Body of pancreas (tissue), 4 donors: ENCODE results near the gene ROBO1. TPM values are rescaled to one million over a fixed set of nuclear protein-coding genes. Genes with fewer than 3 reads are reported as not detected.

Source experiments
- ATAC-seq: fragments of 150-250 bp; one replicate; pipeline ENCODE4 v1.9.1; 2016
- DNase-seq, 4 donors: peaks; one replicate each; pipeline ENCODE4 v3.0.0-alpha.2; 2019
- H3K27ac ChIP-seq, 4 donors: fragments of 200-600 bp; sonication (generic); 1 replicate in 3 of 4; 2 replicates in 1 of 4; pipeline versions ENCODE4 v1.5.1 to v1.6.1; 2016 to 2019; ENCODE audit warnings: mild to moderate bottlenecking in 1 of 4, mixed read lengths in 1 of 4, moderate library complexity in 1 of 4
- H3K27me3 ChIP-seq, 2 donors: fragments of 200-600 bp; sonication (generic); one replicate each; pipeline ENCODE4 v1.6.0; 2016; ENCODE audit warnings: mild to moderate bottlenecking in 1 of 2
- H3K36me3 ChIP-seq, 2 donors: fragments of 200-600 bp; sonication (generic); replicated peaks in 1 of 2; 2 replicates each; pipeline ENCODE4 v1.5.1; 2016; ENCODE audit warnings: low read depth in 2 of 2; ENCODE audit not compliant: insufficient read depth in 1 of 2
- H3K4me1 ChIP-seq: fragments of 200-600 bp; sonication (generic); one replicate; pipeline ENCODE4 v1.6.0; 2016
- H3K4me3 ChIP-seq, 2 donors: fragments of 200-600 bp; sonication (generic); 1 replicate in 1 of 2; 2 replicates in 1 of 2; pipeline ENCODE4 v1.5.1; 2016 to 2019
- H3K9me3 ChIP-seq, 3 donors: fragments of 200-600 bp; sonication (generic); 1 replicate in 2 of 3; 2 replicates in 1 of 3; pipeline ENCODE4 v1.5.1; 2016
- CTCF ChIP-seq, 7 experiments: fragments of 450-650 bp in 4 of 7; fragments of 200-600 bp in 3 of 7; sonication (generic) in 3 of 7; IDR thresholded peaks; one replicate each; pipeline ENCODE4 v1.5.1; 2016 to 2019; ENCODE audit warnings: antibody characterized with exemption in 7 of 7
- POLR2A ChIP-seq, 3 donors: fragments of 450-650 bp; IDR thresholded peaks; one replicate each; pipeline ENCODE4 v1.6.1; 2016; ENCODE audit warnings: antibody characterized with exemption in 3 of 3, mild to moderate bottlenecking in 2 of 3
- WGBS, 2 donors: methylation state at CpG; one replicate each; pipeline ENCODE4 v1.1.5; 2017; 5-methylcytosine and 5-hydroxymethylcytosine counted together
- intact Hi-C: fragments of 100-400 bp; cut with DNase I; formaldehyde crosslinking; loops from one replicate; pipeline ENCODE4 v1.15.1; 2023
- total RNA-seq, 2 donors: library from RNA; depleted of rRNA; stranded (reverse); fragments of >200 nt; gene quantifications; one replicate each; pipeline ENCODE4 v1.1.0, GENCODE V29; 2016

ROBO1 gene
- total RNA-seq, 2 donors from 2014 or later = 3.9 to 9.9 TPM

- Histone ChIP-seq H3K4me3 (no peak overlapping the region), H3K9me3 (no peaks in the 10 kb centered on the region), H3K4me1 (no peaks in the 10 kb centered on the region), H3K27ac (no peak overlapping the region), H3K27me3 (no peaks in the 10 kb centered on the region), H3K36me3 (no peaks in the 10 kb centered on the region)
- WGBS, 2 donors = 43 to 47% methylated on average over 1 of the region's 1 CpG
- TF ChIP-seq CTCF (IDR thresholded peaks at IDR 0.05) = no peak
- no peak for TF ChIP-seq POLR2A (IDR thresholded peaks at IDR 0.05)
- DNase-seq = no peak
- ATAC-seq = no peak
- intact Hi-C loops = no loop called here
These were observed 287.1 kb downstream of the ROBO1 start for GRCh38 chr3:79480746-79481145.

DNA sequence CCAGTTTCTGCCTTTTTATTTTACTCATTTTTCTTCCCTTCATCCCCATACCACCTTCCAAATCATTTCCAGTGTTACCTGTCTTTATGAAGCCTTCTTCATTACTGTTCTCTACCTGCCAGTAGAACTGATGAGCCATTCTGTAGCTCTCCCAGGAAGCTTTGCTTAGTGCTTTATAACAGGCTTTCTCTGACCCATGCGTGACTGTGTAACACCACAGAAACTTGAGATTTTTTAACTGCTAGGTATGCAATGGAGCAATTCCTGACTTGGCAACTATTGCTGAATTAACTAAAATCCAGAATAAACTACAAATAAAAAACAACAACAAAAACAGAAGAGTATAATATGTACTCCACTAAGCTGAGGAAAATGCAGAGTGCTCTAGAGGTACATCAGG lies 289.2 kb downstream of the ROBO1 start:
- Histone ChIP-seq H3K9me3 (no peaks in the 10 kb centered on the region), H3K27me3 (no peaks in the 10 kb centered on the region), H3K36me3 (no peaks in the 10 kb centered on the region), H3K27ac (no peak overlapping the region), H3K4me1 (no peaks in the 10 kb centered on the region), H3K4me3 (no peak overlapping the region)
- intact Hi-C loops = no loop called here
- no peak for ATAC-seq
- no peak for TF ChIP-seq POLR2A (IDR thresholded peaks at IDR 0.05)
- TF ChIP-seq CTCF (IDR thresholded peaks at IDR 0.05) = no peak
- WGBS, 2 donors = 74 to 79% methylated on average over 1 of the region's 1 CpG
- no peak for DNase-seq

- WGBS, 2 donors = 19 to 25% methylated on average over 1 of the region's 1 CpG
- TF ChIP-seq POLR2A (IDR thresholded peaks at IDR 0.05) (no peak), CTCF (IDR thresholded peaks at IDR 0.05) (no peak)
- ATAC-seq (no peak), DNase-seq (no peak)
- Histone ChIP-seq H3K27me3 (no peaks in the 10 kb centered on the region), H3K4me1 (no peaks in the 10 kb centered on the region), H3K4me3 (no peak overlapping the region), H3K36me3 (no peaks in the 10 kb centered on the region), H3K9me3 (no peaks in the 10 kb centered on the region), H3K27ac (no peak overlapping the region)
- intact Hi-C loops = no loop called here
These were observed 290.6 kb downstream of the ROBO1 start for GRCh38 chr3:79477242-79477641.

GRCh38 chr3:79473993-79474392 lies 293.8 kb downstream of the ROBO1 start:
- H3K36me3 ChIP-seq = no peaks in the 10 kb centered on the region
- no peaks in the 10 kb centered on the region for H3K9me3 ChIP-seq
- ATAC-seq (no peak), DNase-seq (no peak)
- intact Hi-C loops = no loop called here
- no peak for TF ChIP-seq POLR2A (IDR thresholded peaks at IDR 0.05)
- TF ChIP-seq CTCF (IDR thresholded peaks at IDR 0.05) = no peak
- no peak overlapping the region for H3K27ac ChIP-seq
- H3K4me1 ChIP-seq = no peaks in the 10 kb centered on the region
- no peak overlapping the region for H3K4me3 ChIP-seq
- no peaks in the 10 kb centered on the region for H3K27me3 ChIP-seq
- 74 to 80% methylated on average over 2 of the region's 2 CpGs for WGBS, 2 donors

DNA sequence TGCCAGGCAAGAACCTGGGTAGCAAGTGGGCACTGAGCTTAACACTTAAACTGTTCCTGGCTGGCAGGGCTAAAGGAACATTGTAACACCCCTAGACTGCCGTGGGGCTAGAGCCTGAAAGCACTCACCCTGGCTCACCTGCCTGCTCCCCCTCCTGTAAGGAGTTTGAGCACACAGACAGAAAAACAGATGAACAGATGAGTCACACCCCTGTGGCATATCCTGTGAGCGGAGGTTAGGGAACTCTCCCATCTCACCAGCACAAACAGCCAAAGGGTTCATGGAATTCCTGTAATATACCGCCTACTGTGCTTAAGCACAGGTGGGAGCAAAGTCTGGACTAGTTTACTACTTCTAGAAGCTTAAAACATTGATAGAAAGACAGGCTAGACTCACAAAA lies 300.1 kb downstream of the ROBO1 start:
- no peaks in the 10 kb centered on the region for H3K27me3 ChIP-seq
- no peak for TF ChIP-seq CTCF (IDR thresholded peaks at IDR 0.05)
- TF ChIP-seq POLR2A (IDR thresholded peaks at IDR 0.05) = no peak
- ATAC-seq = no peak
- intact Hi-C loops = no loop called here
- no peak overlapping the region for H3K4me3 ChIP-seq
- no peak overlapping the region for H3K27ac ChIP-seq
- 64 to 71% methylated on average over 3 of the region's 3 CpGs for WGBS, 2 donors
- DNase-seq = no peak
- H3K4me1 ChIP-seq = no peaks in the 10 kb centered on the region
- H3K9me3 ChIP-seq = no peaks in the 10 kb centered on the region
- H3K36me3 ChIP-seq = no peaks in the 10 kb centered on the region
